Panc1 (cell line): ENCODE results near the gene CFAP141.

Experiments used
- TF ChIP-seq, protein P1 (sequence below): fragments of 450-650 bp; IDR thresholded peaks from 2 replicates; pipeline ENCODE4 v1.5.1; 2017; ENCODE audit warnings: mild to moderate bottlenecking
- TF ChIP-seq, protein P2 (sequence below), 2 experiments: IDR thresholded peaks; 2 replicates each; pipeline ENCODE4 v1.6.1; 2011 to 2012; ENCODE audit warnings: low read depth in 2 of 2, control low read depth in 1 of 2, low read length in 1 of 2, mild to moderate bottlenecking in 1 of 2, moderate library complexity in 1 of 2; ENCODE audit not compliant: insufficient read depth in 1 of 2

DNA sequence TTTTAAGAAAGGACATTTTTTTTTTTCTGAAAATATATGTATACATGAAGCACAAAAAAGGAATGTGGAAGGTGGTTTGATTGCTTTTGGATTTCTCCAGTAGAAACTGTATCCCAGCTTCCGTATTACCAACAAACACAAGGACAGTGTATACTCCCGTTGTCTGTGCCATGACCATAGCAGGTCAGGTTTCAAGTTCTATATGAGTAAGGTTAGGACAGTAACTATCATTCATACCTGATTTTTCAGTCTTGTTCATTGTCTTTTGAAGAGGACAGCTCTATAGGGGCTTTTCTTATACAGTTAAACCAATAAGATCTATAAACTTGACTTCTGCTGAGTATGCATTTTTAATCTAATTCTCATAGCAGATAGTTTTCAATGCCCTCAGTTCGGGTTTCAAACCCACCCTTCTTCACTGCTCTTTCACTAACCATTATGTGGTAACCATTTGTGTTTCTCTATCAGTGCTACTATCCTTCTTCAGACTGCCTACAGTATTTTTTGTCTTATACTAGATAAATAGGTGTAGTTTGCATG, 34.2 kb upstream of the CFAP141 start:
- TF ChIP-seq, protein P1, sequence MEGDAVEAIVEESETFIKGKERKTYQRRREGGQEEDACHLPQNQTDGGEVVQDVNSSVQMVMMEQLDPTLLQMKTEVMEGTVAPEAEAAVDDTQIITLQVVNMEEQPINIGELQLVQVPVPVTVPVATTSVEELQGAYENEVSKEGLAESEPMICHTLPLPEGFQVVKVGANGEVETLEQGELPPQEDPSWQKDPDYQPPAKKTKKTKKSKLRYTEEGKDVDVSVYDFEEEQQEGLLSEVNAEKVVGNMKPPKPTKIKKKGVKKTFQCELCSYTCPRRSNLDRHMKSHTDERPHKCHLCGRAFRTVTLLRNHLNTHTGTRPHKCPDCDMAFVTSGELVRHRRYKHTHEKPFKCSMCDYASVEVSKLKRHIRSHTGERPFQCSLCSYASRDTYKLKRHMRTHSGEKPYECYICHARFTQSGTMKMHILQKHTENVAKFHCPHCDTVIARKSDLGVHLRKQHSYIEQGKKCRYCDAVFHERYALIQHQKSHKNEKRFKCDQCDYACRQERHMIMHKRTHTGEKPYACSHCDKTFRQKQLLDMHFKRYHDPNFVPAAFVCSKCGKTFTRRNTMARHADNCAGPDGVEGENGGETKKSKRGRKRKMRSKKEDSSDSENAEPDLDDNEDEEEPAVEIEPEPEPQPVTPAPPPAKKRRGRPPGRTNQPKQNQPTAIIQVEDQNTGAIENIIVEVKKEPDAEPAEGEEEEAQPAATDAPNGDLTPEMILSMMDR, result no peak
- TF ChIP-seq, protein P2, sequence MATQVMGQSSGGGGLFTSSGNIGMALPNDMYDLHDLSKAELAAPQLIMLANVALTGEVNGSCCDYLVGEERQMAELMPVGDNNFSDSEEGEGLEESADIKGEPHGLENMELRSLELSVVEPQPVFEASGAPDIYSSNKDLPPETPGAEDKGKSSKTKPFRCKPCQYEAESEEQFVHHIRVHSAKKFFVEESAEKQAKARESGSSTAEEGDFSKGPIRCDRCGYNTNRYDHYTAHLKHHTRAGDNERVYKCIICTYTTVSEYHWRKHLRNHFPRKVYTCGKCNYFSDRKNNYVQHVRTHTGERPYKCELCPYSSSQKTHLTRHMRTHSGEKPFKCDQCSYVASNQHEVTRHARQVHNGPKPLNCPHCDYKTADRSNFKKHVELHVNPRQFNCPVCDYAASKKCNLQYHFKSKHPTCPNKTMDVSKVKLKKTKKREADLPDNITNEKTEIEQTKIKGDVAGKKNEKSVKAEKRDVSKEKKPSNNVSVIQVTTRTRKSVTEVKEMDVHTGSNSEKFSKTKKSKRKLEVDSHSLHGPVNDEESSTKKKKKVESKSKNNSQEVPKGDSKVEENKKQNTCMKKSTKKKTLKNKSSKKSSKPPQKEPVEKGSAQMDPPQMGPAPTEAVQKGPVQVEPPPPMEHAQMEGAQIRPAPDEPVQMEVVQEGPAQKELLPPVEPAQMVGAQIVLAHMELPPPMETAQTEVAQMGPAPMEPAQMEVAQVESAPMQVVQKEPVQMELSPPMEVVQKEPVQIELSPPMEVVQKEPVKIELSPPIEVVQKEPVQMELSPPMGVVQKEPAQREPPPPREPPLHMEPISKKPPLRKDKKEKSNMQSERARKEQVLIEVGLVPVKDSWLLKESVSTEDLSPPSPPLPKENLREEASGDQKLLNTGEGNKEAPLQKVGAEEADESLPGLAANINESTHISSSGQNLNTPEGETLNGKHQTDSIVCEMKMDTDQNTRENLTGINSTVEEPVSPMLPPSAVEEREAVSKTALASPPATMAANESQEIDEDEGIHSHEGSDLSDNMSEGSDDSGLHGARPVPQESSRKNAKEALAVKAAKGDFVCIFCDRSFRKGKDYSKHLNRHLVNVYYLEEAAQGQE (IDR thresholded peaks at IDR 0.05; ENCODE audit: insufficient read depth in 1 of 2, low read depth in 2 of 2, low read length in 1 of 2), result no peak
